HepG2 (cell line): ENCODE measurements around the gene VPS4A. TPM values are rescaled to one million over a fixed set of nuclear protein-coding genes. Genes with fewer than 3 reads are reported as not detected.

Experiments used
- AFF4 ChIP-seq: sonication (generic); formaldehyde crosslinking; IDR thresholded peaks from 2 replicates; pipeline ENCODE4 v1.4.0; 2020; ENCODE audit warnings: missing genetic modification reagents
- CREBL2 ChIP-seq: sonication (generic); formaldehyde crosslinking; IDR thresholded peaks from 2 replicates; pipeline ENCODE4 v1.8.1; 2023; ENCODE audit warnings: missing genetic modification reagents, mild to moderate bottlenecking, borderline replicate concordance
- IRF1 ChIP-seq: sonication (generic); formaldehyde crosslinking; IDR thresholded peaks from 2 replicates; pipeline ENCODE4 v1.4.0; 2020; ENCODE audit warnings: low read depth, mild to moderate bottlenecking, missing genetic modification reagents
- ISX ChIP-seq: sonication (generic); formaldehyde crosslinking; conservative IDR thresholded peaks from 2 replicates; pipeline ENCODE4 v1.5.0; 2020; ENCODE audit warnings: missing genetic modification reagents
- LCORL ChIP-seq, 2 experiments: fragments of 450-650 bp in 1 of 2; sonication (generic) in 1 of 2; formaldehyde crosslinking in 1 of 2; IDR thresholded peaks; 2 replicates each; pipeline versions ENCODE4 v1.5.0 to v1.6.1; 2017 to 2020; ENCODE audit warnings: antibody characterized with exemption in 1 of 2, missing genetic modification reagents in 1 of 2
- MTERF4 ChIP-seq: sonication (generic); formaldehyde crosslinking; IDR thresholded peaks from 2 replicates; pipeline ENCODE4 v1.8.0; 2023; ENCODE audit warnings: mild to moderate bottlenecking, missing genetic modification reagents
- PAX8 ChIP-seq: sonication (generic); formaldehyde crosslinking; IDR thresholded peaks from 2 replicates; pipeline ENCODE4 v1.8.0; 2022; ENCODE audit warnings: mild to moderate bottlenecking, missing genetic modification reagents, borderline replicate concordance
- POGZ ChIP-seq: sonication (generic); formaldehyde crosslinking; IDR thresholded peaks from 2 replicates; pipeline ENCODE4 v1.4.0; 2020; ENCODE audit warnings: mild to moderate bottlenecking, missing genetic modification reagents
- ZNF383 ChIP-seq: sonication (generic); formaldehyde crosslinking; IDR thresholded peaks from 2 replicates; pipeline ENCODE4 v1.4.0; 2020; ENCODE audit warnings: missing genetic modification reagents, mild to moderate bottlenecking, borderline replicate concordance
- ZNF577 ChIP-seq: sonication (generic); formaldehyde crosslinking; IDR thresholded peaks from 2 replicates; pipeline ENCODE4 v1.4.0; 2020; ENCODE audit warnings: mild to moderate bottlenecking, low read depth, missing genetic modification reagents, borderline replicate concordance
- ZNF687 ChIP-seq: sonication (generic); formaldehyde crosslinking; IDR thresholded peaks from 2 replicates; pipeline ENCODE4 v1.5.1; 2020; ENCODE audit warnings: mild to moderate bottlenecking, missing genetic modification reagents, moderate library complexity
- ZNF841 ChIP-seq: sonication (generic); formaldehyde crosslinking; IDR thresholded peaks from 2 replicates; pipeline ENCODE4 v1.8.1; 2023; ENCODE audit warnings: missing genetic modification reagents, borderline replicate concordance
- polyA plus RNA-seq, 8 experiments: library from polyadenylated mRNA; depleted of rRNA in 3 of 8; stranded (reverse) in 7 of 8; unstranded in 1 of 8; fragments of >200 nt; fragmentation: Illumina TruSeq in 4 of 8; extraction: Trizol in 4 of 8; gene quantifications; 2 replicates each; pipeline versions ENCODE4 v1.2.1 to v1.2.3, GENCODE V29; 2011 to 2016; ENCODE audit warnings: low read depth in 4 of 8, missing spikeins in 1 of 8, mixed read lengths in 1 of 8; ENCODE audit not compliant: insufficient read depth in 1 of 8
- total RNA-seq, 5 experiments: library from RNA; depleted of rRNA; stranded (reverse); fragments of >200 nt; fragmentation: Illumina TruSeq; extraction: Trizol; gene quantifications; 2 replicates each; pipeline ENCODE4 v1.2.3, GENCODE V29; 2016; ENCODE audit warnings: low read depth in 1 of 5
- TF ChIP-seq, protein P1 (sequence below): sonication (generic); formaldehyde crosslinking; conservative IDR thresholded peaks from 2 replicates; pipeline ENCODE4 v1.4.0; 2020; ENCODE audit warnings: missing genetic modification reagents
- TF ChIP-seq, protein P2 (sequence below): IDR thresholded peaks from 2 replicates; pipeline ENCODE4 v1.6.1; 2012; ENCODE audit warnings: inconsistent platforms

The VPS4A gene
- total and polyA plus RNA-seq, 2 of the 13 experiments (the other 11 are each of a cell fraction or from before 2014, with no cell fraction given), result 13.2 to 27.9 TPM

DNA sequence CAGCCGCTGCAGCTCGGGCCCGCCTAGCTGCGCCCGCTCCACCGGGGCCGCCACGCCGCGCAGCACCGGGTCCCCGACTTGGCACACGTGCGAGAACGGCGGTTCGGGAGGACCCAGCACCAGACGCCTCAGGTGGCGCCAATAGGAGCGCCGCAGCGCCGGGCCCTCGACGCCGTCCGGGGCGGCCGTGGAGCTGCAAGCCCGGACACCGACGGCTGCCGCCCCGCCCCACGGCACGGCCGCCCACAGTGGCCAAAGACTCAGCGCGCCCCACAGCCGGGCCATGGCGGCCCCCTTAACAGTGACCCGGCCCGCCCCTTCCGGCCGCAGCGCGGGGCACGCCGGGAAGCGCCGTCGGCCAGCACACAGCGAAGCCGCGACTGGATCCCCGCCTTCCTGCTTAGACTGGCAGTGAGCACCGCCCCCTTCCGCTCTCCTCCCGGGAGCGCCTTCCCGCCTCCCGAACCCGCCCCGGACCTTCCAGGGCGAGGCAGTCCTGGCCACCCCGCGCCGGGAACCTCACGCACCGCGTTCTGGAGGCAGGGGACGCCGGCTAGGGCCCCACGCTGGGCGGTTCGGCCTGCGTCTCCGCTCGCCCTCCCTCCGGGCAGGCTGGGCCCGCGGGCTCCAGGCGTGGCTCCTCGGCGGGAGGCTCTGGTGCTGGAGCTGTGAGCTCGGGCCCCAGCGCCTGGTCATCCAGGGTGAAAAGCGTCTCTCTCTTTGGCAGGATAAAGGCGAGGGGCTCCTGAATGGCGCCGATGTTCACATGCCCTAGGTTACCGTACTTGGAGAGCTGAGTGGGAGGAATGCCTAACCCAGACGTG lies 19.3 kb downstream of the VPS4A start, which contains the start of gene PDF (continued):
- no peak for TF ChIP-seq AFF4 (CRISPR knock-in tag)
- no peak for TF ChIP-seq ISX
- TF ChIP-seq ZNF577 (CRISPR knock-in tag), result no peak
- no peak; the same call in 1 of the 2 replicates for TF ChIP-seq ZNF841
- no peak; the same call in 1 of the 2 replicates for TF ChIP-seq CREBL2
- TF ChIP-seq, protein P1, sequence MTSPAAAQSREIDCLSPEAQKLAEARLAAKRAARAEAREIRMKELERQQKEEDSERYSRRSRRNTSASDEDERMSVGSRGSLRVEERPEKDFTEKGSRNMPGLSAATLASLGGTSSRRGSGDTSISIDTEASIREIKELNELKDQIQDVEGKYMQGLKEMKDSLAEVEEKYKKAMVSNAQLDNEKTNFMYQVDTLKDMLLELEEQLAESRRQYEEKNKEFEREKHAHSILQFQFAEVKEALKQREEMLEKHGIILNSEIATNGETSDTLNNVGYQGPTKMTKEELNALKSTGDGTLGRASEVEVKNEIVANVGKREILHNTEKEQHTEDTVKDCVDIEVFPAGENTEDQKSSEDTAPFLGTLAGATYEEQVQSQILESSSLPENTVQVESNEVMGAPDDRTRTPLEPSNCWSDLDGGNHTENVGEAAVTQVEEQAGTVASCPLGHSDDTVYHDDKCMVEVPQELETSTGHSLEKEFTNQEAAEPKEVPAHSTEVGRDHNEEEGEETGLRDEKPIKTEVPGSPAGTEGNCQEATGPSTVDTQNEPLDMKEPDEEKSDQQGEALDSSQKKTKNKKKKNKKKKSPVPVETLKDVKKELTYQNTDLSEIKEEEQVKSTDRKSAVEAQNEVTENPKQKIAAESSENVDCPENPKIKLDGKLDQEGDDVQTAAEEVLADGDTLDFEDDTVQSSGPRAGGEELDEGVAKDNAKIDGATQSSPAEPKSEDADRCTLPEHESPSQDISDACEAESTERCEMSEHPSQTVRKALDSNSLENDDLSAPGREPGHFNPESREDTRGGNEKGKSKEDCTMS (CRISPR knock-in tag), result no peak
- TF ChIP-seq LCORL (IDR thresholded peaks at IDR 0.05), result no peak
- TF ChIP-seq LCORL (CRISPR knock-in tag; IDR thresholded peaks at IDR 0.05), result peak; percentile 70
- TF ChIP-seq, protein P2, sequence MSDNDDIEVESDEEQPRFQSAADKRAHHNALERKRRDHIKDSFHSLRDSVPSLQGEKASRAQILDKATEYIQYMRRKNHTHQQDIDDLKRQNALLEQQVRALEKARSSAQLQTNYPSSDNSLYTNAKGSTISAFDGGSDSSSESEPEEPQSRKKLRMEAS, result peak; percentile 90
- TF ChIP-seq POGZ, result peak; percentile 83
- no peak; the same call in 1 of the 2 replicates for TF ChIP-seq IRF1 (CRISPR knock-in tag)
- TF ChIP-seq ZNF383 (CRISPR knock-in tag), result no peak
- no peak for TF ChIP-seq PAX8 (CRISPR knock-in tag)
- TF ChIP-seq ZNF687, result peak; percentile 96
- TF ChIP-seq MTERF4 (CRISPR knock-in tag), result peak; percentile 61
